Neural crest cell (in vitro differentiated cells): ENCODE data around the gene ELMO1. TPM values are rescaled to one million over a fixed set of nuclear protein-coding genes. Genes with fewer than 3 reads are reported as not detected.

Experiments used
- DNase-seq: peaks from one replicate; pipeline ENCODE4 v3.0.0; 2021; ENCODE audit warnings: low read depth, mixed read lengths, low spot score
- H3K27ac Mint-ChIP-seq: one replicate; pipeline ENCODE4 v1.8.0; 2021; ENCODE audit warnings: mild to moderate bottlenecking, mixed read lengths; ENCODE audit not compliant: unreplicated experiment
- H3K27me3 Mint-ChIP-seq: 2 replicates; pipeline ENCODE4 v1.8.0; 2021; ENCODE audit warnings: low read depth, mild to moderate bottlenecking, mixed read lengths
- H3K36me3 Mint-ChIP-seq: 2 replicates; pipeline ENCODE4 v1.8.0; 2021; ENCODE audit warnings: low read depth, mild to moderate bottlenecking, mixed read lengths
- H3K4me1 Mint-ChIP-seq: 2 replicates; pipeline ENCODE4 v1.8.0; 2021; ENCODE audit warnings: mixed read lengths
- H3K4me3 Mint-ChIP-seq: one replicate; pipeline ENCODE4 v1.8.0; 2021; ENCODE audit warnings: mild to moderate bottlenecking, mixed read lengths
- H3K9me3 Mint-ChIP-seq: 2 replicates; pipeline ENCODE4 v1.8.0; 2021; ENCODE audit warnings: mixed read lengths
- CTCF ChIP-seq: fragments of 200-600 bp; sonication (generic); conservative IDR thresholded peaks from 2 replicates; pipeline ENCODE4 v1.5.0; 2021; ENCODE audit warnings: antibody characterized with exemption, mild to moderate bottlenecking
- total RNA-seq: library from RNA; stranded (reverse); gene quantifications from 2 replicates; pipeline ENCODE4 v1.2.1, GENCODE V29; 2021

ELMO1 gene
- total RNA-seq, 1 donor from 2014 or later, result 7.4 TPM

GRCh38 chr7:36928718-36929117 is 519.9 kb downstream of the ELMO1 start:
- H3K36me3 Mint-ChIP-seq, result no peaks in the 10 kb centered on the region
- peaks cover 6% of the 10 kb centered on the region for H3K4me1 Mint-ChIP-seq
- TF ChIP-seq CTCF, result no peak
- no peak overlapping the region for H3K4me3 Mint-ChIP-seq
- DNase-seq, result no peak
- no peaks in the 10 kb centered on the region for H3K9me3 Mint-ChIP-seq
- H3K27ac Mint-ChIP-seq, result no peak overlapping the region
- no peaks in the 10 kb centered on the region for H3K27me3 Mint-ChIP-seq

- Mint-ChIP-seq H3K4me1 (peaks cover 6% of the 10 kb centered on the region), H3K36me3 (no peaks in the 10 kb centered on the region), H3K27ac (no peak overlapping the region), H3K4me3 (no peak overlapping the region), H3K9me3 (no peaks in the 10 kb centered on the region), H3K27me3 (no peaks in the 10 kb centered on the region)
- no peak for DNase-seq
- TF ChIP-seq CTCF, result no peak
These were observed 520.4 kb downstream of the ELMO1 start for GRCh38 chr7:36928311-36928710.

GRCh38 chr7:36925691-36926090 is 523.0 kb downstream of the ELMO1 start:
- Mint-ChIP-seq H3K36me3 (no peaks in the 10 kb centered on the region), H3K27ac (no peak overlapping the region), H3K4me3 (no peak overlapping the region), H3K4me1 (no peaks in the 10 kb centered on the region), H3K27me3 (no peaks in the 10 kb centered on the region), H3K9me3 (peaks cover under 1% of the 10 kb centered on the region)
- DNase-seq, result no peak
- no peak for TF ChIP-seq CTCF

GRCh38 chr7:36925207-36925606 is 523.5 kb downstream of the ELMO1 start:
- H3K27ac Mint-ChIP-seq, result no peak overlapping the region
- H3K36me3 Mint-ChIP-seq, result no peaks in the 10 kb centered on the region

GRCh38 chr7:36923943-36924436 is 524.7 kb downstream of the ELMO1 start:
- no peak overlapping the region for H3K27ac Mint-ChIP-seq
- no peaks in the 10 kb centered on the region for H3K27me3 Mint-ChIP-seq
- no peak for TF ChIP-seq CTCF
- H3K9me3 Mint-ChIP-seq, result peaks cover 4% of the 10 kb centered on the region
- no peak for DNase-seq
- H3K4me3 Mint-ChIP-seq, result no peak overlapping the region
- no peaks in the 10 kb centered on the region for H3K36me3 Mint-ChIP-seq
- H3K4me1 Mint-ChIP-seq, result no peaks in the 10 kb centered on the region

More at GRCh38 chr7:36925207-36925606, 523.5 kb downstream of the ELMO1 start:
- TF ChIP-seq CTCF, result no peak
- Mint-ChIP-seq H3K4me1 (no peaks in the 10 kb centered on the region), H3K27me3 (no peaks in the 10 kb centered on the region), H3K9me3 (peaks cover 4% of the 10 kb centered on the region), H3K4me3 (no peak overlapping the region)
- no peak for DNase-seq

- Mint-ChIP-seq H3K27ac (no peak overlapping the region), H3K27me3 (no peaks in the 10 kb centered on the region), H3K4me1 (no peaks in the 10 kb centered on the region), H3K36me3 (no peaks in the 10 kb centered on the region), H3K9me3 (peaks cover 4% of the 10 kb centered on the region), H3K4me3 (no peak overlapping the region)
- no peak for TF ChIP-seq CTCF
- DNase-seq, result no peak
These were observed 525.5 kb downstream of the ELMO1 start for GRCh38 chr7:36923185-36923584.
